Thyroid gland (tissue), 4 donors: ENCODE data around the gene SCUBE2.

Source experiments
- POLR2A ChIP-seq, 2 donors: fragments of 450-650 bp; IDR thresholded peaks; one replicate each; pipeline ENCODE4 v1.6.1; 2017; ENCODE audit warnings: antibody characterized with exemption in 2 of 2, mild to moderate bottlenecking in 2 of 2, moderate library complexity in 1 of 2
- TF ChIP-seq, protein P1 (sequence below), 6 experiments: fragments of 200-600 bp in 3 of 6; fragments of 450-650 bp in 3 of 6; sonication (generic) in 3 of 6; IDR thresholded peaks; one replicate each; pipeline ENCODE4 v1.5.1; 2016 to 2019; ENCODE audit warnings: antibody characterized with exemption in 6 of 6, mild to moderate bottlenecking in 2 of 6, inconsistent platforms in 1 of 6, moderate library complexity in 1 of 6

- TF ChIP-seq, protein P1, sequence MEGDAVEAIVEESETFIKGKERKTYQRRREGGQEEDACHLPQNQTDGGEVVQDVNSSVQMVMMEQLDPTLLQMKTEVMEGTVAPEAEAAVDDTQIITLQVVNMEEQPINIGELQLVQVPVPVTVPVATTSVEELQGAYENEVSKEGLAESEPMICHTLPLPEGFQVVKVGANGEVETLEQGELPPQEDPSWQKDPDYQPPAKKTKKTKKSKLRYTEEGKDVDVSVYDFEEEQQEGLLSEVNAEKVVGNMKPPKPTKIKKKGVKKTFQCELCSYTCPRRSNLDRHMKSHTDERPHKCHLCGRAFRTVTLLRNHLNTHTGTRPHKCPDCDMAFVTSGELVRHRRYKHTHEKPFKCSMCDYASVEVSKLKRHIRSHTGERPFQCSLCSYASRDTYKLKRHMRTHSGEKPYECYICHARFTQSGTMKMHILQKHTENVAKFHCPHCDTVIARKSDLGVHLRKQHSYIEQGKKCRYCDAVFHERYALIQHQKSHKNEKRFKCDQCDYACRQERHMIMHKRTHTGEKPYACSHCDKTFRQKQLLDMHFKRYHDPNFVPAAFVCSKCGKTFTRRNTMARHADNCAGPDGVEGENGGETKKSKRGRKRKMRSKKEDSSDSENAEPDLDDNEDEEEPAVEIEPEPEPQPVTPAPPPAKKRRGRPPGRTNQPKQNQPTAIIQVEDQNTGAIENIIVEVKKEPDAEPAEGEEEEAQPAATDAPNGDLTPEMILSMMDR (IDR thresholded peaks at IDR 0.05): no peak
- TF ChIP-seq POLR2A (IDR thresholded peaks at IDR 0.05): no peak
Measured at GRCh38 chr11:9047964-9048523, 43.4 kb downstream of the SCUBE2 start.
